Fibroblast of lung (primary cell): ENCODE data around the gene GUCA1A. TPM values are rescaled to one million over a fixed set of nuclear protein-coding genes. Genes with fewer than 3 reads are reported as not detected.
"Not testable (repeated sequence)": the region's sequence is repeated elsewhere in the genome, so short reads cannot be mapped to it uniquely, and the experiment has no call there.

Experiments used
- DNase-seq, 2 donors: peaks; one replicate each; pipeline versions ENCODE4 v3.0.0 to v3.0.0-alpha.2; 2010; ENCODE audit warnings: low read depth in 2 of 2
- H2AFZ ChIP-seq: 2 replicates; pipeline ENCODE4 v1.5.1; 2012; ENCODE audit warnings: low read length, control low read depth, inconsistent platforms
- H3K27ac ChIP-seq: 2 replicates; pipeline ENCODE4 v1.5.1; 2011; ENCODE audit warnings: low read length, control low read depth; ENCODE audit not compliant: insufficient read depth
- H3K27me3 ChIP-seq: 2 replicates; pipeline ENCODE4 v1.5.1; 2011; ENCODE audit warnings: mild to moderate bottlenecking, low read length; ENCODE audit not compliant: control insufficient read depth, insufficient read depth
- H3K36me3 ChIP-seq: 2 replicates; pipeline ENCODE4 v1.5.1; 2011; ENCODE audit warnings: low read length; ENCODE audit not compliant: control insufficient read depth, insufficient read depth
- H3K4me1 ChIP-seq: 2 replicates; pipeline ENCODE4 v1.5.1; 2011; ENCODE audit warnings: low read length; ENCODE audit not compliant: control insufficient read depth, insufficient read depth; ENCODE audit errors: extremely low read depth
- H3K4me2 ChIP-seq: 2 replicates; pipeline ENCODE4 v1.5.1; 2011; ENCODE audit warnings: low read length, control low read depth; ENCODE audit not compliant: insufficient read depth; ENCODE audit errors: extremely low read depth
- H3K4me3 ChIP-seq, 4 experiments: fragments of 200-600 bp in 1 of 4; sonication (generic) in 1 of 4; replicated peaks in 1 of 4; 2 replicates each; pipeline ENCODE4 v1.5.1; 2011 to 2016; ENCODE audit warnings: low read length in 4 of 4, low read depth in 3 of 4, mild to moderate bottlenecking in 3 of 4, control low read depth in 2 of 4, inconsistent platforms in 1 of 4, mixed read lengths in 1 of 4; ENCODE audit not compliant: insufficient read depth in 1 of 4; ENCODE audit errors: control extremely low read depth in 1 of 4
- H3K79me2 ChIP-seq: 2 replicates; pipeline ENCODE4 v1.5.1; 2012; ENCODE audit warnings: mild to moderate bottlenecking, low read length, inconsistent platforms; ENCODE audit not compliant: control insufficient read depth, insufficient read depth
- H3K9ac ChIP-seq: 2 replicates; pipeline ENCODE4 v1.5.1; 2011; ENCODE audit warnings: mild to moderate bottlenecking, low read length, control low read depth; ENCODE audit not compliant: insufficient read depth
- H3K9me3 ChIP-seq: 2 replicates; pipeline ENCODE4 v1.5.1; 2012; ENCODE audit warnings: low read depth, low read length; ENCODE audit not compliant: control insufficient read depth, insufficient read depth
- H4K20me1 ChIP-seq: 2 replicates; pipeline ENCODE4 v1.5.1; 2011; ENCODE audit warnings: low read length; ENCODE audit not compliant: control insufficient read depth, insufficient read depth; ENCODE audit errors: extremely low read depth
- EZH2 ChIP-seq: IDR thresholded peaks from 2 replicates; pipeline ENCODE4 v1.5.1; 2012; ENCODE audit warnings: low read length, control low read depth, mild to moderate bottlenecking; ENCODE audit errors: missing control alignments
- polyA plus RNA-seq, 2 donors: library from polyadenylated mRNA; depleted of rRNA in 1 of 2; stranded (reverse) in 1 of 2; unstranded in 1 of 2; fragments of >200 nt; gene quantifications; 2 replicates each; pipeline ENCODE4 v1.2.1, GENCODE V29; 2011 to 2012; ENCODE audit warnings: missing spikeins in 1 of 2
- total RNA-seq: library from RNA; depleted of rRNA; stranded (reverse); fragments of >200 nt; gene quantifications from 2 replicates; pipeline ENCODE4 v1.2.1, GENCODE V29; 2014
- TF ChIP-seq, protein P1 (sequence below), 2 donors: IDR thresholded peaks in 1 of 2; conservative IDR thresholded peaks in 1 of 2; 1 replicate in 1 of 2; 2 replicates in 1 of 2; pipeline ENCODE4 v1.5.1; 2011 to 2012; ENCODE audit warnings: low read length in 2 of 2, control low read depth in 1 of 2, inconsistent platforms in 1 of 2, low read depth in 1 of 2, mild to moderate bottlenecking in 1 of 2

GUCA1A gene
- total and polyA plus RNA-seq, 2 donors (not counting 1 experiment from before 2014, with no cell fraction given): 0.16 to 0.33 TPM

DNA sequence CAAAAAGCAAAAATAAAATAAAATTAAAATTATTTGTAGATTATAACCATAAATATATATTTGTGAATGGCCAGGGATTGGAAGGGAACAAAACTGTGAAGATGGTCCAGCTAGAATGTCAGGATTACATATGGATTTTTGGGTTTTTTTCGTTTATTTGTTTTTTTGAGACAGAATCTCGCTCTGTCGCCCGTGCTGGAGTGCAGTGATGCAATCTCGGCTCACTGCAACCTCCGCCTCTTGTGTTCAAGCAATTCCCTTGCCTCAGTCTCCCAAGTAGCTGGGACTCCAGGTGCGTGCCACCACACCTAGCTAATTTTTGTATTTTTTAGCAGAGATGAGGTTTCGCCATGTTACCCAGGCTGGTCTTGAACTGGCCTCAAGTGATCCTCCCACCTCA is 22.9 kb upstream of the GUCA1A start:
- Histone ChIP-seq H3K4me2 (no peak overlapping the region), H3K4me1 (no peaks in the 10 kb centered on the region), H3K4me3 (no peak overlapping the region), H3K9ac (no peak overlapping the region), H3K27me3 (peaks cover under 1% of the 10 kb centered on the region), H4K20me1 (no peaks in the 10 kb centered on the region), H3K9me3 (no peaks in the 10 kb centered on the region), H3K79me2 (no peaks in the 10 kb centered on the region), H2AFZ (no peak overlapping the region), H3K36me3 (no peaks in the 10 kb centered on the region), H3K27ac (no peak overlapping the region)
- TF ChIP-seq, protein P1, sequence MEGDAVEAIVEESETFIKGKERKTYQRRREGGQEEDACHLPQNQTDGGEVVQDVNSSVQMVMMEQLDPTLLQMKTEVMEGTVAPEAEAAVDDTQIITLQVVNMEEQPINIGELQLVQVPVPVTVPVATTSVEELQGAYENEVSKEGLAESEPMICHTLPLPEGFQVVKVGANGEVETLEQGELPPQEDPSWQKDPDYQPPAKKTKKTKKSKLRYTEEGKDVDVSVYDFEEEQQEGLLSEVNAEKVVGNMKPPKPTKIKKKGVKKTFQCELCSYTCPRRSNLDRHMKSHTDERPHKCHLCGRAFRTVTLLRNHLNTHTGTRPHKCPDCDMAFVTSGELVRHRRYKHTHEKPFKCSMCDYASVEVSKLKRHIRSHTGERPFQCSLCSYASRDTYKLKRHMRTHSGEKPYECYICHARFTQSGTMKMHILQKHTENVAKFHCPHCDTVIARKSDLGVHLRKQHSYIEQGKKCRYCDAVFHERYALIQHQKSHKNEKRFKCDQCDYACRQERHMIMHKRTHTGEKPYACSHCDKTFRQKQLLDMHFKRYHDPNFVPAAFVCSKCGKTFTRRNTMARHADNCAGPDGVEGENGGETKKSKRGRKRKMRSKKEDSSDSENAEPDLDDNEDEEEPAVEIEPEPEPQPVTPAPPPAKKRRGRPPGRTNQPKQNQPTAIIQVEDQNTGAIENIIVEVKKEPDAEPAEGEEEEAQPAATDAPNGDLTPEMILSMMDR (conservative IDR thresholded peaks at IDR 0.05 in 1 of 2, IDR thresholded peaks at IDR 0.05 in 1 of 2; ENCODE audit: low read depth in 1 of 2, low read length in 2 of 2): no peak
- TF ChIP-seq EZH2: no peak
- DNase-seq: no peak

DNA sequence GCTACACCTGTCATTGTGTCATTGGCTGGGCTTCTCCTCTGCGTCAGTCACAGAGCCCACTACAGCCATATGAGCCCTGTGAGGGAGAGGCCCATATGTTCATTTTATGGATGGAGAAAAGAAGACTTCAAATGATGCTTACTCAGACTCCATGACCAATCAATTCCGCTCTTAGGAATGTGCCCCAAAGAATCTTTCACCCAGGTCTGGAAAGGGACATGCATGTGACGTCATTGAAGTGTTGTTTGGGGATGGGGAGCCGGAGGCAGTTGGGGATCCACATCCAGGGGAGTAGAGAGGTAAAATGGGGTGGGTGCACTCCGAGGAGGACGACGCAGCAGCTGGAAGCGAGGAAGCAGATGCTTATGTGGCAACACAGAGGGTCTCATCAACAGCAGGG is 21.1 kb upstream of the GUCA1A start:
- H2AFZ ChIP-seq: no peak overlapping the region
- no peaks in the 10 kb centered on the region for H4K20me1 ChIP-seq
- TF ChIP-seq EZH2: no peak
- TF ChIP-seq, protein P1 (conservative IDR thresholded peaks at IDR 0.05 in 1 of 2, IDR thresholded peaks at IDR 0.05 in 1 of 2; ENCODE audit: low read depth in 1 of 2, low read length in 2 of 2): no peak
- no peaks in the 10 kb centered on the region for H3K4me1 ChIP-seq
- no peak for DNase-seq
- H3K27ac ChIP-seq: no peak overlapping the region
- no peaks in the 10 kb centered on the region for H3K79me2 ChIP-seq
- H3K4me3 ChIP-seq: no peak overlapping the region
- H3K27me3 ChIP-seq: peaks cover 3% of the 10 kb centered on the region
- H3K9ac ChIP-seq: no peak overlapping the region
- no peak overlapping the region for H3K4me2 ChIP-seq
- no peaks in the 10 kb centered on the region for H3K36me3 ChIP-seq
- H3K9me3 ChIP-seq: no peaks in the 10 kb centered on the region

DNA sequence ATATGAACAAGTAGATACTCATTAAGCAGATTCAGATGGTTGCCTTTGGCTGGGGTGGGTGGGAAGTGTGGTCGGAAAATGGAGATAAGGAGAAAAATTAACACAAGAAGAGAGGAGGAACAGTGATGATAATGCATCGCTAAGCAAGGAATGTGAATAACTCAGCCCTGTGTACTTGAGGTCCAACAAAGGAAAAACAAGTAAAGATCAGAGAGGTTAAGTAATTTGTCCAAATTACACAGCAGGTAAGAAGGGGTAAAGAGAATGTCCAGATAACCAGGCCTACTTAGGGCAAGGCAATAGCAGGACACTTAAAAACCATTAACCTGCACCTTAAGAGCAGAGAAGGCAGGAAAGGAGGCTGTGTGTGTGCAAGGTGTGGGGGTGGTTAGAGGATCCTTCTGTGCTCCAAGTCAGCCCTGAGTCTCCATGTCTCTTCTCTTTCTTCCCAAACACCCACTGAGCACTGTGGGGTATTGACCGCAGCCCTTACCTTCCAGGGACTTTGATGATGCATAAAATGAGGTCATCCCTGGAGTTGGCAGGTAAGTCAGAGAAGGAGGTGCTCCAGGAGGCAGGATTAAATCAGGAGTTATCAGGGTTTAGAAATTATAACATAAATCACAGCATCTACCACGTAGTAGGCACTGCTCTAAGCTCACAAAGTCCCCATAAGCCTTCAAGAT is 20.5 kb upstream of the GUCA1A start:
- H3K36me3 ChIP-seq, H3K9me3 ChIP-seq: not testable (repeated sequence)

More for the DNA sequence above, 20.5 kb upstream of the GUCA1A start:
- not testable (repeated sequence) for H3K4me2 ChIP-seq, H3K27ac ChIP-seq, H3K4me3 ChIP-seq, H3K79me2 ChIP-seq, H3K4me1 ChIP-seq, H2AFZ ChIP-seq, H4K20me1 ChIP-seq, H3K9ac ChIP-seq, H3K27me3 ChIP-seq, DNase-seq
